ENCODE measurements around the gene PPDPF. TPM values are rescaled to one million over a fixed set of nuclear protein-coding genes. Genes with fewer than 3 reads are reported as not detected.

The PPDPF gene
- polyA plus RNA-seq, 1 donor from 2014 or later = 95.1 TPM

DNA sequence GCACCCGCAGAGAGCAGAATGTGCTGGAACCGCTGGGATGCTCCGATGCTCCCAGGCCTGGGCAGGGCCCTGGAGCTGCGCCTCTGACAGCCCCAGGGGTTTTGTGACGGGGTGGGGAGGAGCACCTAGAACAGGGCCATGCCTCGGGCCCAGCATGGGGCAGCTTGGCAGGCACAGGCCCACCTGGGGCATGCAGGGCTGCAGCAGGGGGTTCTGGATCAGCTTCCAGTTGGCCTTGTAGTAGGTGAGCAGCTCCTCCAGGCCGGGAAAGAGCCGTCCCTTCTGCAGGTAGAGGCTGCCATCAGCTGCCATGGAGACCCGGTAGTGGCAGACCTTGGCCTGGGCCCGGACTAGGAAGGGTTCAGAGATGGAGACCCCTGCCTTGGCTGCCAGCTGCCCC is 22.6 kb downstream of the PPDPF start:
- H4K20me1 ChIP-seq (ENCODE audit: insufficient read depth) = no peaks in the 10 kb centered on the region
- H3K36me3 ChIP-seq (ENCODE audit: insufficient read depth, low read length) = no peaks in the 10 kb centered on the region
- no peak overlapping the region for H3K9ac ChIP-seq (ENCODE audit: low read length)
- H3K27me3 ChIP-seq (ENCODE audit: insufficient read depth, low read depth, low read length) = no peaks in the 10 kb centered on the region
- H3K9me3 ChIP-seq (ENCODE audit: low read length) = no peaks in the 10 kb centered on the region
- H3K4me2 ChIP-seq (ENCODE audit: low read length) = no peak overlapping the region
- no peaks in the 10 kb centered on the region for H3K9me2 ChIP-seq (ENCODE audit: insufficient read depth, low read length)
- H3K79me2 ChIP-seq (replicated peaks; ENCODE audit: insufficient read depth, low read length) = no peaks in the 10 kb centered on the region
- no peak overlapping the region for H3K4me3 ChIP-seq (ENCODE audit: low read length)
- no peak for TF ChIP-seq MXI1 (conservative IDR thresholded peaks at IDR 0.05; ENCODE audit: poor library complexity, severe bottlenecking)
- TF ChIP-seq EP300 (conservative IDR thresholded peaks at IDR 0.05; ENCODE audit: poor library complexity, severe bottlenecking) = no peak
- TF ChIP-seq EZH2 (IDR thresholded peaks at IDR 0.05; ENCODE audit: borderline replicate concordance, insufficient read depth, low read length, poor library complexity, severe bottlenecking) = no peak
- TF ChIP-seq RAD21 (conservative IDR thresholded peaks at IDR 0.05) = no peak
- TF ChIP-seq, protein P1, sequence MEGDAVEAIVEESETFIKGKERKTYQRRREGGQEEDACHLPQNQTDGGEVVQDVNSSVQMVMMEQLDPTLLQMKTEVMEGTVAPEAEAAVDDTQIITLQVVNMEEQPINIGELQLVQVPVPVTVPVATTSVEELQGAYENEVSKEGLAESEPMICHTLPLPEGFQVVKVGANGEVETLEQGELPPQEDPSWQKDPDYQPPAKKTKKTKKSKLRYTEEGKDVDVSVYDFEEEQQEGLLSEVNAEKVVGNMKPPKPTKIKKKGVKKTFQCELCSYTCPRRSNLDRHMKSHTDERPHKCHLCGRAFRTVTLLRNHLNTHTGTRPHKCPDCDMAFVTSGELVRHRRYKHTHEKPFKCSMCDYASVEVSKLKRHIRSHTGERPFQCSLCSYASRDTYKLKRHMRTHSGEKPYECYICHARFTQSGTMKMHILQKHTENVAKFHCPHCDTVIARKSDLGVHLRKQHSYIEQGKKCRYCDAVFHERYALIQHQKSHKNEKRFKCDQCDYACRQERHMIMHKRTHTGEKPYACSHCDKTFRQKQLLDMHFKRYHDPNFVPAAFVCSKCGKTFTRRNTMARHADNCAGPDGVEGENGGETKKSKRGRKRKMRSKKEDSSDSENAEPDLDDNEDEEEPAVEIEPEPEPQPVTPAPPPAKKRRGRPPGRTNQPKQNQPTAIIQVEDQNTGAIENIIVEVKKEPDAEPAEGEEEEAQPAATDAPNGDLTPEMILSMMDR (IDR thresholded peaks at IDR 0.05; ENCODE audit: poor library complexity, severe bottlenecking) = no peak
- TF ChIP-seq, protein P2, sequence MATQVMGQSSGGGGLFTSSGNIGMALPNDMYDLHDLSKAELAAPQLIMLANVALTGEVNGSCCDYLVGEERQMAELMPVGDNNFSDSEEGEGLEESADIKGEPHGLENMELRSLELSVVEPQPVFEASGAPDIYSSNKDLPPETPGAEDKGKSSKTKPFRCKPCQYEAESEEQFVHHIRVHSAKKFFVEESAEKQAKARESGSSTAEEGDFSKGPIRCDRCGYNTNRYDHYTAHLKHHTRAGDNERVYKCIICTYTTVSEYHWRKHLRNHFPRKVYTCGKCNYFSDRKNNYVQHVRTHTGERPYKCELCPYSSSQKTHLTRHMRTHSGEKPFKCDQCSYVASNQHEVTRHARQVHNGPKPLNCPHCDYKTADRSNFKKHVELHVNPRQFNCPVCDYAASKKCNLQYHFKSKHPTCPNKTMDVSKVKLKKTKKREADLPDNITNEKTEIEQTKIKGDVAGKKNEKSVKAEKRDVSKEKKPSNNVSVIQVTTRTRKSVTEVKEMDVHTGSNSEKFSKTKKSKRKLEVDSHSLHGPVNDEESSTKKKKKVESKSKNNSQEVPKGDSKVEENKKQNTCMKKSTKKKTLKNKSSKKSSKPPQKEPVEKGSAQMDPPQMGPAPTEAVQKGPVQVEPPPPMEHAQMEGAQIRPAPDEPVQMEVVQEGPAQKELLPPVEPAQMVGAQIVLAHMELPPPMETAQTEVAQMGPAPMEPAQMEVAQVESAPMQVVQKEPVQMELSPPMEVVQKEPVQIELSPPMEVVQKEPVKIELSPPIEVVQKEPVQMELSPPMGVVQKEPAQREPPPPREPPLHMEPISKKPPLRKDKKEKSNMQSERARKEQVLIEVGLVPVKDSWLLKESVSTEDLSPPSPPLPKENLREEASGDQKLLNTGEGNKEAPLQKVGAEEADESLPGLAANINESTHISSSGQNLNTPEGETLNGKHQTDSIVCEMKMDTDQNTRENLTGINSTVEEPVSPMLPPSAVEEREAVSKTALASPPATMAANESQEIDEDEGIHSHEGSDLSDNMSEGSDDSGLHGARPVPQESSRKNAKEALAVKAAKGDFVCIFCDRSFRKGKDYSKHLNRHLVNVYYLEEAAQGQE (IDR thresholded peaks at IDR 0.05; ENCODE audit: borderline replicate concordance) = no peak
- no peak for TF ChIP-seq TAF1 (IDR thresholded peaks at IDR 0.05; ENCODE audit: low read depth)
- TF ChIP-seq SMC3 (conservative IDR thresholded peaks at IDR 0.05; ENCODE audit: poor library complexity) = no peak
- H3K27ac ChIP-seq (ENCODE audit: low read length) = no peak overlapping the region
- H3F3A ChIP-seq (ENCODE audit: insufficient read depth, low read length, poor library complexity, severe bottlenecking) = no peaks in the 10 kb centered on the region
- no peak overlapping the region for H2AFZ ChIP-seq (ENCODE audit: low read depth, low read length)

DNA sequence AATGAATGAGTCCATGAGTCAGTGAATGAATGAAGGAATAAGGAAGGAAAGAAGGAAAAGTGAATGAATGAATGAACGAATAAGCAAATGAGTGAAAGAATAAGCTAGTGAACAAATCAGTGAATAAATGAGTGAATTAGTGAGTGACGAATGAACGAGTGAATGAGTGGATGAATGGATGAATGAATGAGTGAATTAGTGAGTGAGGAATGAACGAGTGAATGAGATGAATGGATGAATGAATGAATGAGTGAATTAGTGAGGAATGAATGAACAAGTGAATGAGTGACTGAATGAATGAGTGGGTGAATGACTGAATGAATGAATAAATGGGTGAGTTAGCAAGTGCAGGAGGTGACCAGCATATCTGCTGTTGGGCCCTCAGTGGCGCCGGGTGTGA is 23.2 kb downstream of the PPDPF start:
- H3K4me2 ChIP-seq (ENCODE audit: low read length) = no peak overlapping the region
- no peak overlapping the region for H3K4me3 ChIP-seq (ENCODE audit: low read length)
- no peaks in the 10 kb centered on the region for H3K9me3 ChIP-seq (ENCODE audit: low read length)
- H4K20me1 ChIP-seq (ENCODE audit: insufficient read depth) = no peaks in the 10 kb centered on the region
- H3K27me3 ChIP-seq (ENCODE audit: insufficient read depth, low read depth, low read length) = no peaks in the 10 kb centered on the region
- H2AFZ ChIP-seq (ENCODE audit: low read depth, low read length) = no peak overlapping the region
- no peak overlapping the region for H3K9ac ChIP-seq (ENCODE audit: low read length)
- no peaks in the 10 kb centered on the region for H3K9me2 ChIP-seq (ENCODE audit: insufficient read depth, low read length)
- no peaks in the 10 kb centered on the region for H3F3A ChIP-seq (ENCODE audit: insufficient read depth, low read length, poor library complexity, severe bottlenecking)
- no peaks in the 10 kb centered on the region for H3K79me2 ChIP-seq (replicated peaks; ENCODE audit: insufficient read depth, low read length)
- no peak overlapping the region for H3K27ac ChIP-seq (ENCODE audit: low read length)
- no peaks in the 10 kb centered on the region for H3K36me3 ChIP-seq (ENCODE audit: insufficient read depth, low read length)
- TF ChIP-seq, protein P1 (IDR thresholded peaks at IDR 0.05; ENCODE audit: poor library complexity, severe bottlenecking) = no peak
- TF ChIP-seq, protein P2 (IDR thresholded peaks at IDR 0.05; ENCODE audit: borderline replicate concordance) = no peak
- TF ChIP-seq TAF1 (IDR thresholded peaks at IDR 0.05; ENCODE audit: low read depth) = no peak
- TF ChIP-seq RAD21 (conservative IDR thresholded peaks at IDR 0.05) = no peak
- TF ChIP-seq EZH2 (IDR thresholded peaks at IDR 0.05; ENCODE audit: borderline replicate concordance, insufficient read depth, low read length, poor library complexity, severe bottlenecking) = no peak
- no peak for TF ChIP-seq MXI1 (conservative IDR thresholded peaks at IDR 0.05; ENCODE audit: poor library complexity, severe bottlenecking)
- TF ChIP-seq EP300 (conservative IDR thresholded peaks at IDR 0.05; ENCODE audit: poor library complexity, severe bottlenecking) = no peak
- TF ChIP-seq POLR2AphosphoS5 (IDR thresholded peaks at IDR 0.05) = no peak
- no peak for TF ChIP-seq SMC3 (conservative IDR thresholded peaks at IDR 0.05; ENCODE audit: poor library complexity)
